Choroid plexus epithelial cell (primary cell): ENCODE results near the gene SUMF1.

Source experiments
- DNase-seq: peaks from one replicate; pipeline ENCODE4 v3.0.0-alpha.2; 2010; ENCODE audit warnings: low read depth
- H3K4me3 ChIP-seq: 2 replicates; pipeline ENCODE4 v1.5.1; 2011; ENCODE audit warnings: low read depth, mild to moderate bottlenecking, control low read depth, low read length, moderate library complexity
- CTCF ChIP-seq: conservative IDR thresholded peaks from 2 replicates; pipeline ENCODE4 v1.5.1; 2011; ENCODE audit warnings: low read depth, mild to moderate bottlenecking, control low read depth, inconsistent platforms, low read length, moderate library complexity

The SUMF1 gene

GRCh38 chr3:4492208-4493013, 25.3 kb upstream of the SUMF1 start:
- TF ChIP-seq CTCF: peak; percentile 9
- DNase-seq: peak; percentile 74
- H3K4me3 ChIP-seq: peak overlapping the region; percentile 74

- no peak for TF ChIP-seq CTCF
- DNase-seq: no peak
- peak overlapping the region; percentile 11 for H3K4me3 ChIP-seq
These were observed 24.8 kb upstream of the SUMF1 start for GRCh38 chr3:4491855-4492207.

- DNase-seq: no peak
- no peak for TF ChIP-seq CTCF
- H3K4me3 ChIP-seq: no peak overlapping the region
These were observed 11.2 kb upstream of the SUMF1 start for GRCh38 chr3:4478261-4478660.

GRCh38 chr3:4476496-4476895, 9.4 kb upstream of the SUMF1 start:
- DNase-seq: no peak
- H3K4me3 ChIP-seq: no peak overlapping the region

GRCh38 chr3:4475804-4476203, 8.7 kb upstream of the SUMF1 start:
- TF ChIP-seq CTCF: no peak
- H3K4me3 ChIP-seq: no peak overlapping the region
- no peak for DNase-seq

More at GRCh38 chr3:4476496-4476895, 9.4 kb upstream of the SUMF1 start:
- no peak for TF ChIP-seq CTCF

GRCh38 chr3:4474683-4475490, 7.8 kb upstream of the SUMF1 start:
- no peak overlapping the region for H3K4me3 ChIP-seq
- peak; percentile 86 for DNase-seq
- TF ChIP-seq CTCF: no peak
